Measurements from ENCODE around the gene YWHAG.
"Not testable (repeated sequence)": the region's sequence is repeated elsewhere in the genome, so short reads cannot be mapped to it uniquely, and the experiment has no call there.

Gene YWHAG

GRCh38 chr7:76316984-76317781 is 41.6 kb downstream of the YWHAG start:
- DNase-seq: no peak

- no peak for DNase-seq
These were observed 43.4 kb downstream of the YWHAG start for GRCh38 chr7:76315364-76315763.

- DNase-seq: not testable (repeated sequence)
These were observed 44.1 kb downstream of the YWHAG start for GRCh38 chr7:76314740-76315139.

GRCh38 chr7:76314042-76314721 is 44.6 kb downstream of the YWHAG start:
- DNase-seq: peak; percentile 94

GRCh38 chr7:76311838-76312237 is 47.0 kb downstream of the YWHAG start:
- DNase-seq: not testable (repeated sequence)

GRCh38 chr7:76310102-76310957 is 48.5 kb downstream of the YWHAG start:
- no peak for DNase-seq

- not testable (repeated sequence) for DNase-seq
These were observed 49.3 kb downstream of the YWHAG start for GRCh38 chr7:76309341-76310101.

GRCh38 chr7:76308874-76309273 is 49.9 kb downstream of the YWHAG start:
- not testable (repeated sequence) for DNase-seq

- no peak for DNase-seq
These were observed 53.9 kb downstream of the YWHAG start for GRCh38 chr7:76304888-76305375.

GRCh38 chr7:76303202-76304147 is 55.3 kb downstream of the YWHAG start:
- DNase-seq: peak; percentile 73

- peak; percentile 59 for DNase-seq
These were observed 56.2 kb downstream of the YWHAG start, which contains the start of gene HSPB1 for GRCh38 chr7:76302347-76303201. Gene HSPB1, plus strand, starts transcription at chr7:76302673. Its CDS starts 40 bp downstream, at chr7:76302713.

- DNase-seq: no peak
These were observed 57.8 kb downstream of the YWHAG start for GRCh38 chr7:76301000-76301399.

- no peak for DNase-seq
These were observed 58.5 kb downstream of the YWHAG start for GRCh38 chr7:76300166-76300731.

GRCh38 chr7:76296743-76297740 is 61.7 kb downstream of the YWHAG start:
- DNase-seq: no peak

- no peak for DNase-seq
These were observed 64.3 kb downstream of the YWHAG start for GRCh38 chr7:76294344-76295024.

- no peak for DNase-seq
These were observed 65.3 kb downstream of the YWHAG start for GRCh38 chr7:76293407-76293901.

- DNase-seq: not testable (repeated sequence)
These were observed 65.9 kb downstream of the YWHAG start for GRCh38 chr7:76292911-76293310.

GRCh38 chr7:76292213-76292573 is 66.6 kb downstream of the YWHAG start:
- no peak for DNase-seq
